AG04450 (cell line): Measurements from ENCODE around the gene STOM. TPM values are rescaled to one million over a fixed set of nuclear protein-coding genes. Genes with fewer than 3 reads are reported as not detected.

Source experiments
- CTCF ChIA-PET: fragments of 300-600, 350-600 bp; formaldehyde crosslinking; extraction: SDS; loops from one replicate; lab custom pipeline; 2022; ENCODE audit warnings: antibody characterized with exemption, inconsistent platforms; lab: Charles Lee
- POLR2A ChIA-PET: fragments of 350-600 bp; formaldehyde crosslinking; extraction: SDS; loops from one replicate; lab custom pipeline; 2021; ENCODE audit warnings: antibody characterized with exemption, inconsistent platforms; lab: Yijun Ruan, JAX
- DNase-seq: peaks from one replicate; pipeline ENCODE4 v3.0.0-alpha.2; 2011; ENCODE audit warnings: low read depth, low spot score
- H3K27ac ChIP-seq: one replicate; pipeline ENCODE4 v1.5.1; 2012; ENCODE audit warnings: low read depth, low read length, control low read depth
- H3K27me3 ChIP-seq: one replicate; pipeline ENCODE4 v1.6.0; 2012; ENCODE audit warnings: low read length; ENCODE audit not compliant: control insufficient read depth, insufficient read depth
- H3K4me3 ChIP-seq: 2 replicates; pipeline ENCODE4 v1.5.1; 2011; ENCODE audit warnings: mild to moderate bottlenecking, low read depth, low read length, control low read depth
- H3K9me3 ChIP-seq: 2 replicates; pipeline ENCODE4 v1.5.1; 2012; ENCODE audit warnings: low read length; ENCODE audit not compliant: control insufficient read depth, insufficient read depth
- CTCF ChIP-seq: IDR thresholded peaks from 2 replicates; pipeline ENCODE4 v1.5.1; 2011; ENCODE audit warnings: low read depth, low read length, control low read depth, inconsistent platforms
- polyA plus RNA-seq: library from polyadenylated mRNA; depleted of rRNA; stranded (reverse); fragments of >200 nt; gene quantifications from 2 replicates; pipeline ENCODE4 v1.2.3, GENCODE V29; 2011

Gene STOM
- polyA plus RNA-seq, 1 experiment = 510 TPM

- POLR2A ChIA-PET = interaction anchor here (0.6 to 1.4 kb wide), 4 partner anchors 10 to 153 kb away, joined by 3 to 7 read pairs (median 4); no protein-coding TSS in a partner anchor
- peak overlapping the region; percentile 22 for H3K27ac ChIP-seq
- DNase-seq = peak; percentile 66
Measured at GRCh38 chr9:121354762-121355161, 15.3 kb downstream of the STOM start.

GRCh38 chr9:121354141-121354540 is 15.9 kb downstream of the STOM start:
- DNase-seq = no peak
- ChIA-PET POLR2A (interaction anchor here (0.6 to 1.4 kb wide), 4 partner anchors 9 to 152 kb away, joined by 3 to 7 read pairs (median 4); no protein-coding TSS in a partner anchor), CTCF (interaction anchor here (0.6 to 2.6 kb wide), 4 partner anchors 9 to 34 kb away, joined by 3 to 15 read pairs (median 6); no protein-coding TSS in a partner anchor)
- Histone ChIP-seq H3K27me3 (no peaks in the 10 kb centered on the region), H3K27ac (peak overlapping the region; percentile 70), H3K9me3 (no peaks in the 10 kb centered on the region), H3K4me3 (no peak overlapping the region)
- TF ChIP-seq CTCF = no peak

More at GRCh38 chr9:121354762-121355161, 15.3 kb downstream of the STOM start:
- CTCF ChIA-PET = interaction anchor here (1.3 to 2.6 kb wide), 2 partner anchors 9 to 35 kb away, joined by 3 to 15 read pairs; no protein-coding TSS in a partner anchor
- no peaks in the 10 kb centered on the region for H3K27me3 ChIP-seq
- no peak for TF ChIP-seq CTCF
- no peaks in the 10 kb centered on the region for H3K9me3 ChIP-seq
- no peak overlapping the region for H3K4me3 ChIP-seq

- Histone ChIP-seq H3K27me3 (no peaks in the 10 kb centered on the region), H3K9me3 (no peaks in the 10 kb centered on the region), H3K4me3 (no peak overlapping the region), H3K27ac (peak overlapping the region; percentile 70)
- TF ChIP-seq CTCF = no peak
- no peak for DNase-seq
- ChIA-PET POLR2A (interaction anchor here (1.3 to 1.4 kb wide), 3 partner anchors 8 to 45 kb away, joined by 3 to 7 read pairs (median 6); no protein-coding TSS in a partner anchor), CTCF (interaction anchor here (0.6 to 2.6 kb wide), 6 partner anchors 8 to 34 kb away, joined by 3 to 15 read pairs (median 4); no protein-coding TSS in a partner anchor)
Measured at GRCh38 chr9:121353241-121354061, 16.6 kb downstream of the STOM start.

GRCh38 chr9:121350993-121351561 is 19.0 kb downstream of the STOM start:
- H3K4me3 ChIP-seq = no peak overlapping the region
- peak; percentile 86 for DNase-seq
- ChIA-PET POLR2A (interaction anchor here (0.7 to 2.2 kb wide), 10 partner anchors 12 to 64 kb away, joined by 3 to 9 read pairs (median 6); no protein-coding TSS in a partner anchor), CTCF (interaction anchor here (0.8 to 4.3 kb wide), 4 partner anchors 19 to 31 kb away, joined by 3 to 32 read pairs (median 3); no protein-coding TSS in a partner anchor)
- peak overlapping the region; percentile 52 for H3K27ac ChIP-seq
- no peaks in the 10 kb centered on the region for H3K9me3 ChIP-seq
- no peak for TF ChIP-seq CTCF
- H3K27me3 ChIP-seq = no peaks in the 10 kb centered on the region
